Parathyroid adenoma (tissue), 2 donors: ENCODE data around the gene C1orf210.

Experiments used
- H2AFZ ChIP-seq: fragments of 300-600 bp; sonication (generic); one replicate; pipeline ENCODE4 v1.7.0; 2017; ENCODE audit warnings: antibody characterized with exemption, mild to moderate bottlenecking
- H3K27ac ChIP-seq: fragments of 300-600 bp; sonication (generic); one replicate; pipeline ENCODE4 v1.7.0; 2017
- H3K27me3 ChIP-seq: fragments of 300-600 bp; sonication (generic); one replicate; pipeline ENCODE4 v1.7.0; 2017; ENCODE audit warnings: low read length; ENCODE audit not compliant: control insufficient read depth, insufficient read depth
- H3K36me3 ChIP-seq: fragments of 300-600 bp; sonication (generic); one replicate; pipeline ENCODE4 v1.7.0; 2017; ENCODE audit warnings: low read length; ENCODE audit not compliant: control insufficient read depth, insufficient read depth
- H3K4me1 ChIP-seq: fragments of 300-600 bp; sonication (generic); one replicate; pipeline ENCODE4 v1.7.0; 2017; ENCODE audit warnings: control low read depth
- H3K4me2 ChIP-seq: fragments of 300-600 bp; sonication (generic); one replicate; pipeline ENCODE4 v1.7.0; 2017; ENCODE audit warnings: low read length
- H3K4me3 ChIP-seq: fragments of 300-600 bp; sonication (generic); one replicate; pipeline ENCODE4 v1.7.0; 2017; ENCODE audit warnings: low read depth, low read length
- H3K79me2 ChIP-seq: fragments of 300-600 bp; sonication (generic); one replicate; pipeline ENCODE4 v1.7.0; 2017; ENCODE audit warnings: control low read depth
- H3K9ac ChIP-seq: fragments of 300-600 bp; sonication (generic); one replicate; pipeline ENCODE4 v1.7.0; 2017; ENCODE audit warnings: mild to moderate bottlenecking
- H3K9me3 ChIP-seq: fragments of 300-600 bp; sonication (generic); one replicate; pipeline ENCODE4 v1.7.0; 2017; ENCODE audit warnings: low read length; ENCODE audit not compliant: control insufficient read depth
- CTCF ChIP-seq: fragments of 300-600 bp; sonication (generic); IDR thresholded peaks from one replicate; pipeline ENCODE4 v1.7.0; 2017; ENCODE audit warnings: antibody characterized with exemption, mild to moderate bottlenecking
- donor health status: primary hyperparathyroidism.

Gene C1orf210

GRCh38 chr1:43271186-43272118, 13.9 kb downstream of the C1orf210 start:
- Histone ChIP-seq H3K36me3 (no peaks in the 10 kb centered on the region), H3K27me3 (no peaks in the 10 kb centered on the region), H3K4me1 (peaks cover 2% of the 10 kb centered on the region), H2AFZ (peak overlapping the region; percentile 64), H3K4me3 (peak overlapping the region; percentile 61), H3K79me2 (no peaks in the 10 kb centered on the region), H3K4me2 (peak overlapping the region; percentile 64), H3K27ac (no peak overlapping the region), H3K9ac (no peak overlapping the region), H3K9me3 (no peaks in the 10 kb centered on the region)
- no peak for TF ChIP-seq CTCF

- Histone ChIP-seq H3K4me2 (peak overlapping the region; percentile 64), H3K27me3 (no peaks in the 10 kb centered on the region), H3K36me3 (no peaks in the 10 kb centered on the region), H3K27ac (no peak overlapping the region), H3K9me3 (no peaks in the 10 kb centered on the region), H3K4me1 (peaks cover 2% of the 10 kb centered on the region), H3K9ac (no peak overlapping the region), H3K79me2 (no peaks in the 10 kb centered on the region), H3K4me3 (peak overlapping the region; percentile 61), H2AFZ (peak overlapping the region; percentile 64)
- TF ChIP-seq CTCF, result no peak
These were observed 14.8 kb downstream of the C1orf210 start for GRCh38 chr1:43270421-43271095.

- Histone ChIP-seq H3K4me2 (peak within 1 kb of the TSS; percentile 64), H3K9me3 (no peaks in the 10 kb centered on the region), H3K79me2 (no peaks in the 10 kb centered on the region), H3K36me3 (no peaks in the 10 kb centered on the region), H3K9ac (no peak within 1 kb of the TSS), H3K4me3 (peak within 1 kb of the TSS; percentile 61), H3K4me1 (peaks cover 2% of the 10 kb centered on the region), H3K27ac (no peak within 1 kb of the TSS), H3K27me3 (no peaks in the 10 kb centered on the region), H2AFZ (peak within 1 kb of the TSS; percentile 64)
- no peak for TF ChIP-seq CTCF
These were observed 15.6 kb downstream of the C1orf210 start, which contains the start of gene TMEM125 for GRCh38 chr1:43269627-43270375. Gene TMEM125, plus strand, starts transcription at chr1:43269983. Its CDS starts 2,740 bp downstream, at chr1:43272723.

- H3K4me3 ChIP-seq, result no peak overlapping the region
- H3K4me1 ChIP-seq, result peaks cover 2% of the 10 kb centered on the region
- H3K9me3 ChIP-seq, result no peaks in the 10 kb centered on the region
- no peaks in the 10 kb centered on the region for H3K79me2 ChIP-seq
- H2AFZ ChIP-seq, result no peak overlapping the region
- TF ChIP-seq CTCF, result no peak
- no peaks in the 10 kb centered on the region for H3K36me3 ChIP-seq
- no peak overlapping the region for H3K27ac ChIP-seq
- no peak overlapping the region for H3K9ac ChIP-seq
- no peak overlapping the region for H3K4me2 ChIP-seq
- H3K27me3 ChIP-seq, result no peaks in the 10 kb centered on the region
These were observed 17.5 kb downstream of the C1orf210 start for GRCh38 chr1:43267818-43268425.
